NCI-H748 (cell line): ENCODE measurements around the gene PTGFR.

Source experiments
- DNase-seq: peaks from one replicate; lab custom pipeline; 2025; ENCODE audit not compliant: unreplicated experiment; lab: John Stamatoyannopoulos, UW

Gene PTGFR, protein sequence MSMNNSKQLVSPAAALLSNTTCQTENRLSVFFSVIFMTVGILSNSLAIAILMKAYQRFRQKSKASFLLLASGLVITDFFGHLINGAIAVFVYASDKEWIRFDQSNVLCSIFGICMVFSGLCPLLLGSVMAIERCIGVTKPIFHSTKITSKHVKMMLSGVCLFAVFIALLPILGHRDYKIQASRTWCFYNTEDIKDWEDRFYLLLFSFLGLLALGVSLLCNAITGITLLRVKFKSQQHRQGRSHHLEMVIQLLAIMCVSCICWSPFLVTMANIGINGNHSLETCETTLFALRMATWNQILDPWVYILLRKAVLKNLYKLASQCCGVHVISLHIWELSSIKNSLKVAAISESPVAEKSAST

DNA sequence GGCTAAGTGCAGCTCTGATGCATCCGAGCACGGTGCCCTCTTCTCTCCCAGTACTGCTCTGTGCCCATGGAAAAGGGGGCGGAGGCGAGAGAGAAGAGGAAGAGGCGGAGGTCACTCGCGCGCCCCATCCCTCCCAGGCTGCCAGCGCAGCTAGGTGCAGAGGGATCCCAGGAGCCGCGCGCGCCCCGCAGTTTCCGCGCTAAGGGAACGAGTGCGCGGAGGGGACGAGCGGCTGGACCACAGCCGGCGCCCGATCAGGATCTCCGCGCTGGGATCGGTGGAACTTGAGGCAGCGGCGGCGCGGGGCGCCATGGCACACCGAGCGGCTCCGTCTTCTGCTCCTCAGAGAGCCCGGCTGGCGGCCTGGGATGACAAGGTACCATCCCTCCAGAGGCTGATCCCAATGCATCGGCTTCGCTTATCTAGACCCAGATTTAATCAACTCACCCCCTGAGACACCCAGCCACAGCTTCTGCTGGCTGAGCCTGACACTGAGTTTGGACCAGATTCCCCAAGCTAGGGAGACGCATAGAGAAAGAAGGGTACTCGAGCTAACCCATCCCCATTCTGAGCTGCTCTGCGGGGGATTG is at the start of gene PTGFR:
Gene PTGFR, plus strand, starts transcription at position 114 of the 590 bp plus-strand sequence. CDS start 1,770 bp downstream, outside the sequence.
- DNase-seq = peak; percentile 64

DNA sequence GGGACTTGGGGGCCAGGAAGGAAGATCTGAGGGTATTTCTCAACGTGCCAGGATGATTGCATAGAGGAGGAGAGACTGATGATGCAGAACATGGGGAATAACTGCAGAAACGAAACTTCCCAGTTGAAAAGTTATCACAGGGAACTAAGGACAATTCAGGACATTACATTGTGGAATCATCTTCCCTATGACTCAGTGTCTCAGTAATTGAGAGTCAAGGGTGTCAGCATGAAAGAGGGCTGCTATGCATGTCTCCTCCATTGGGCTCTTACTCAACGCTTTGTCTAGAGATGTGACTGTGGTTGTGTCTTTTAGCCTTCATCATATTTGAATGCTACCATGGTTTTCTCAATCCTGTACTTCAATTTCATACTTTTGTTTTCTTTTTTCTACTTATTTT is 48.9 kb upstream of the PTGFR start:
- DNase-seq = no peak

DNA sequence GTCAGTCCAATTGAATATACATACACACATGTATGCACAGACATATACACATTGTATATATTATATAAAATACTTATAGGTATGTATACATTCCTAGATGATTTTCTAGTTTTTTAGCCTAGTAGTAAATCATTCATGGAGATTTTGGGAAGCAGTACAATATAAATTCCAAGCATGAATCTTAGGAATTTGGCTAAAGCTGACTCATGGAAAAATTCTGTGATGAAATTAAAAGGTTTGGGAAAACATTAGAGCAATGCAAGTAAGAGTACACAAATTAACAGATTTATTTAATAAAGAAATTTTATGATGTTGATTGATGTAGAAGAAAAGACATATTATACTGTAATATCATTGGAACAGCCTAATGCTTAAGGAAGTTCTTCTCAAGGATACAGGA is 43.7 kb upstream of the PTGFR start:
- DNase-seq = no peak

DNA sequence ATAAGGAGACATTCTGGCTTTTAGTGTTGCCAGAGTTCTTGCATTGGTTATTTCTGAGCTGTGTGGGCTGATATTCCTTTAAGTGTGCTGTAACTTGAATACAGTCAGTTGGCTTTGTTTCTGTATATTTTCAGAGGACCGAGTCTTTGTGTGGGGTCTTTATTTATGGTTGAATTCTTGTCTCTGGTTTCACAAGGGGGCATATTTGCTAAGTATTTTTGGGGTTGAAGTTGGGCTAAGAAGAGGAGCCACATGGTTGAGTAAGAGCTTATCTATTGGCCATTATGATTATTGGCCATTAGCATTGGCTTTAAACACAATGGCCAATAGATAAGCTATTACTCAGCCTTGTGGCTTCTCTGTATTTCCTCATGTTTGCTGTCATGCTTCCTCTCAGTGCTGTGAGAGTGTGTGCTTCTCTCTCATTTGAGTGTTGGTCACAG is 26.3 kb upstream of the PTGFR start:
- no peak for DNase-seq

DNA sequence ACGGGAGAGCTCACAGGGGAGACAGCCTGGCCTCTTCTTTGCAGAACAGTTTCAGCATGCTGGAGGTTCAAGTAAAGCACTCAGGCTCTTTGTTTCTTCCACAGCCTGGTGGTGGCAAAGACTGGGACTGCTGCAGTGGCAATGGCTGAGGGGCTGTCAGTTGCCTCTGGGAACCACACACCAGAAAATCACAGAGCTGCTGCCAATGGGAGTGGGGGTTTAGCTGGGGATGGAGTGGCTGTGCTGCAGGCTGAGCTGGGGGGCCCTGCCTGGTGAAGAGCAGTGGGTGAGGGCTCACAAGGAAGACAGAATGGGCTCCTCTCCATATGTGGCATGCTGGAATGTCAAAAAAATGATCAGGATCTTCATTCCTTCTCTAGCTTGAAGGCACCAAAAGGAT is 25.6 kb upstream of the PTGFR start:
- no peak for DNase-seq

DNA sequence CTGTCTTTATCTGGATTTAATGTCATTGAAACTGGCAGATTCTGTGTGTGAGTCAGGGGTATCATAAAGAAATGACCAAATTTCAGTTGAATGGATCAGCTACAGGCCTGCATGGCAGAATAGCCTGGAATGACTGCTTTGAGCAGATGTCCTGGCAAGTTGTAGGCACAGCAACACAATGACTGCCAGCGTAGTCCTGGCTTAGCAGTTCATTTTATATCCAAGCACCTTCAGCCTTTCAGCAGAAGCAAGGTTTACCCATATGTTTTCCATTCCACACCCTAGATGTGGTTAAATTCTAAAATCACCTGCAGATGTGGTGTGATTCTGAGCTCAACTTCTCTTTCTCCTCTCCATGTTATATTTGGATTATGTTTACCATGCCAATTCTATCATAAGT is 22.3 kb upstream of the PTGFR start:
- DNase-seq = no peak

DNA sequence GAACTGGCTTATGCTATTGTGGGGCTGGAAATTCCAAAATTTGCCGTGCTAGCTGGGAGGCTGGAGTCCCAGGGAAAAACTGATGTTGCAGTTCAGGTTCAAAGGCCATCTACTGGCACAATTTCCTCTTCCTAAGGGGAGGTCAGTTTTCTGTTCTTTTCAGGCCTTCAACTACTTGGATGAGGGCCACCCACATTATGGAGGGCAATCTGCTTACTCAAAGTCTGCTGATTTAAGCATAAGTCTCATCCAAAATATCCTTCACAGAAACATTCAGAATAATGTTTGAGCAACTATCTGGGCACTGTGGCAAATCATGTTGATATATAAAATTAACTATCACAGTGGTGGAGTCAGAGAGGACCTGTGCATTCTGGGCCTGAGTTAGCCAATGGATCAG is 21.2 kb upstream of the PTGFR start:
- DNase-seq = no peak

DNA sequence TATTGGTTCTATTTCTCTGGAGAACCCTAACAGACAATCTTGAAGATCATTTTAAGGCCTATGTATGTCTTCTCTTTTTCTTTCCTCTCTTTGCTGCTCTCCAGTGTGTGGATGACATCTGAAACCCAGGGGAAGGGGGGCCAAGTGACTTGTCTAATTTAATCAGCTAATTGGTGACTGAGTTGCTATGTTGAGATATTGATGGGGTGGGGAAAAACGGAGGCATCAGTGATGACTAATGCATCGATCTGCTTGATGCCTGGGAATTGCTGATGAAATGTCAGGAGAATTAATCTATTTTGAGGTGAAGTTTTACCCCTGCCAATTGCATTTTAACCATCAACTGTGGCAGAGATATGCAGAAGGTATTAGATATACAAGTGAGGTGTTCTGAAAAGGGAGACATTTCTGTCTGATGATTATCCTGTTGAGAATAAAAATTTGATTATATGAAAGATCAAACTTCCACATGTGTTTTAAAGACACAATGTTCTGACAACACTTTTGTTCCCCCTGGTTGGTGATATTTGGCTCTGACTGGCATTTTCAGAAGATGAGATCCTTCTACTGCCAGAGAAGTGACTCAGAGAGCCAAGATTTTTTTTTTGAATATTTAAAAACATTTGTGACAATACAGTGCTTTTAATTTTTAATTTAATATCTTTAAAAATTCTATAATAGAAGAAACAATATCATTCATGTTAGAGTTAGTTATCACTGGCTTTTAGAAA is 18.7 kb upstream of the PTGFR start:
- DNase-seq = no peak

DNA sequence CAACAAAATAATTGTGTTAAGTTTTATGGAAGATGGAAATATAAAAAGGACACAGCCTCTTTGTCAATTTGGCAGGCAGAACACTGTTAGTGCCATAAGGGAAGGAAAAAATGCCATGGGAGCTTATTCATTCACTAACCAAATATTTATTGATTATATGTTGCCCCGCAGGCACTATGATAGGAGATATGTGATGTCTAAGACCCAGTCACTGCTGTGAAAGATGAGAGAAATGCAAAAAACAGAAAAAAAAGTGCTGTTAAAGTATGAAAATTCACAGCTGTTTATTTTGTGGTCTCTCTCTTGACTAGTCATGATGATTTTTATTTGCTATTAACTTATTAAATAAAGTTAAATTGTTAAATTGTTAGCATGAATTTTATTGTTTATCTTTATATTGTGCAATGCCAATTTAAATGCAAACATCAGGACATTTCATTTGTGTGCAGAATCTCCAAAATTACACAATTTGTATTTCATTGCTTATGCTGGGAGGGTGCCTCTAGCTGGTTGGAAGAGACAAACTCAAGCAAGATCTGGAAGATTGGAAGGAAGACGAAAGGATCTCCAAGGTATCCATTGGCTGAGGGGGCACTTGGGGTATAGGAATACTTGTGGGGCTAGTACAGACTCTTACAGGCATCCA is 17.8 kb upstream of the PTGFR start:
- DNase-seq = no peak

DNA sequence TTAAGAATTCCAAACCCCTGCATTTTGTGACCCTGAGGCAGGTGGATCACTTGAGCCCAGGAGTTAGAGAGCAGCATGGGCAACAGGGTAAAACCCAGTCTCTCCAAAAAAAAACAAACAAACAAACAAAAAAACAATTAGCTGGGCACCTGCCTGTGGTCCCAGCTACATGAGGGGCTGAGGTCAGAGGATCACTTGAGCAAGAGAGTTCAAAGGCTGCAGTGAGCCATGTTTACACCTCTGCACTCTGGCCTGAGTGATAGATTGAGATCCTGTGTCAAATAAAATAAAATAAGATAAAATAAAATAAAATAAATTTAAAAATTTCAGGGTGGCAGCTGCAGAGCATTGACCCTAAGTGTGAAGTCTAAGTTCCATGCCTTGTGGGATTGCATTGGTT is 16.7 kb upstream of the PTGFR start:
- no peak for DNase-seq

DNA sequence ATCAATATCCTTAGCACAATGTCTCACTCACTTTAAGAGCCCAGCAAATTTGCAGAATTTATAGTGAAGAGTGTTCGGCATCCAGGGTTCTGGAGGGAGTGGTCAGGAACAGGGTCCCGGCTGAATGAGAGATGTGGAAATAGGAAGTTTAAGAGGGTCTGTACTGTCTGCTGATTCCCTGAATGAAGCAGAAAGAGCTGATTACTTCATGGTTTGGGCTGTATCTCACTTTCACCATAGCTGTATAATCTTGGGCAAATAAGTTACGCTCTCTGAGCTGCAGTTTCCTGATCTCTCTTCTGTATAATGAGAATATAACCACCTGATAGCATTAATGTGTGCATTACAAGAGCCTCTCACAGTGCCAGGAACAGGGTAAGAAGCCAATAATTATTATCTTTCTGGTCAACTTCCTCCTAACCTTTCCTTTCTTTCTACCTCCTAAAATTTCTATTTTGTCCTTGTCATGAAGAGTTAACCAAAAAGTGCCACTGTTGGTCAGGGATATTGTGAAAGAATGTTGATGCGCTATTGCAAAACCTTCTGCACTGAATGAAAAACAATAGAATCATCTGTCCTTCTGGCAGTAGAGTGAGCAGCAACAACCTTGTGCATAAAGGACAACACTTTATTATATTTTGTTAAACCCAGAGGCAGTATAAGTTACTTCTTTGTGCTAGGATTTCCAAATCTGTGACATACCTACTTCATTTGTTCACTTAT is 14.7 kb upstream of the PTGFR start:
- no peak for DNase-seq

DNA sequence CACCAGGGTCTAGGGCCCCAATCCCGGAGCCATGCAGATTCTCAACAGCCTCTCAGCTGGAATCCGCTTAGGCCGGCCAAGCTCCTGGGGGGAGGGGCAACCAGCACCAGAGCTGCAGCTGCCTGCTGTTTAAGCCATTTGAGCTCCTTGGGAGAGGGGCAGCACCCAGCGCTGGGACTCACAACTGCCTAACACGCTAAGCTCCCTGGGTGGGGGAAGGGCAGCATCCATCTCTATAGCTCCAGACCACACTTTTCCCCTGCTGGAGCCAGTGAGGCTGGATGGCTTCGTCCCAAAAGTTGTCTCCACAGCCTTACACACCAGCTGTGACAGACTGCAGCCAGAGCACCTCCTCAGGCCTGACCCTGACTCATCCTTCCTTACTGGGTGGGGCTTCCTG is 6.9 kb upstream of the PTGFR start:
- DNase-seq = no peak

DNA sequence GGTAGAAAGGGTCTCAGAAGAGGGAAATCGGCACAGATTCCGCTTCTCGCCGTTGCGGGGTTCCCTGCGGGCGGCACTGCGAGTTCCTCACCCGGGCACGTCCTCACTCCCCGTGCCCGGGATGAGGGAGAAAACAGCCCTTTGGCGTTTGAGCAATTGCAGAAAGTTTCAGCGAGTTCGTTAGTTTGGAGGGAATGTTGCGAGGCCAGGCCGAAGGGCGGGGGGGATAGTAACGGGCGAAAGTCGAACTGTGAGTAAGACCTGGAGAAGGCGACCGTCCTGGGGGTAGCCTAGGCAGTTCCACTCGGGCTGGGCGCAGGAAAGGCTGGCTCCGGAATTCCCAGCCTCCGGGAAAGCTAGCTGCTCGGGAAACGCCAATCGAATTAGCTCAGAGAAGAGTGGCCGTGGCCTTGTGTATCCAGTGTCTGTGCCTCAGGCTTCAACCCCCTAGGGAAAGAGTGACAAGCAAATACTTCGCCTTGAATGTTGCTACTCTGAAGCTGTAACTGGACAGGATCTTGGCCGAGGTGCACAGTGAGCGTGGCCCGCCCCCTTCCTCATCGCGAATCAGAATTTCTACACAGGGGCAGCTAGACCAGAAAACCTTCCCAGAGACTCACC is 787 bp downstream of the PTGFR start:
- DNase-seq = peak; percentile 24

DNA sequence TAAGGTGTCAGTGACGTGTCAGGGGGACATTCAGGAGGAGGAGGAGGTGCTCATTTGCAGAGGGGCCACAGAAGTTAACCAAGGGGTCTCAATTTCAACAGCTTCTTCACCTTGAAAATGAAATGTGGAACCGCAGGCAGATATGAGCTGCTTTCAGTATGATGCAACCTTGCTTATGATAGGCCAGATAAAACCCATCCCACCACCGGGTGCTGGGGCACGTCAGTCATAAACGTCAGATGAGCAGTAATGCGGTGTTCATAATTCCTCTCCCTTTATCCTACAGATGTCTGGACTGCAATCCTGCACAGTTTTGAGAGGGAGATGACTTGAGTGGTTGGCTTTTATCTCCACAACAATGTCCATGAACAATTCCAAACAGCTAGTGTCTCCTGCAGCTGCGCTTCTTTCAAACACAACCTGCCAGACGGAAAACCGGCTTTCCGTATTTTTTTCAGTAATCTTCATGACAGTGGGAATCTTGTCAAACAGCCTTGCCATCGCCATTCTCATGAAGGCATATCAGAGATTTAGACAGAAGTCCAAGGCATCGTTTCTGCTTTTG is 1.7 kb downstream of the PTGFR start:
- DNase-seq = no peak

DNA sequence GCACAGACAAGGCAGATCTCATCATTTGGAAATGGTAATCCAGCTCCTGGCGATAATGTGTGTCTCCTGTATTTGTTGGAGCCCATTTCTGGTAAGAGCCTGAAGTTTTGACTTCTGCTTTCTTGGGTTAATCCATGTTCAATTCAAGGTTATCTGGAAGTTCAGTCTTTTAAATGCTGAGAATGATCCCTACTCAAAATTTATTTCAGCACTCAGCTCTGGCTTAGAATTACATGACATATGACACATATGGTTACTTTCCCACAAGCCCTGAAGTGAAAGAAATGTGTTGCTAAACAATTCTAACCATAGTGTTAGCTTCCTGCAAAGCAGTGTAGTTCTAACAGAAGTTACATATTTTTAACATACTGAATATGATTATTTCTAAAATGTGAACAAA is 2.7 kb downstream of the PTGFR start:
- DNase-seq = no peak

DNA sequence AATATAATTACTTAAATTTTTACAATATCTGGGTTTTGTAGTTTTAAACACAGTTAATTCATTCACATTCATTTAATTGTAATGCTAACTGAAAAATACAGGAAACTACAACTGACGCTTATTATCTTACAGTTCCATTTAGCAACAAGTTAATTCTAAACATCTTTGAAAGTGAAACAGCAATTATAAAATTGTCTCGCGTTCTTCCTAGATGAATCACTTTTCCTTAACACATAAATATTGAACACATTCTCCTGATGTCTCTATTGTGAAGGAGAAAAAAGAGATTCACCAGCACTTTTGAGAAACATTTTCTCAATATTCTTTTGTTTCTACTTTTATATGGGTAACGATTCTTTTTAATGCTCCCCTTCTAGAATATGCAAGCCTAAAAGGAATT is 6.4 kb downstream of the PTGFR start:
- DNase-seq = no peak

DNA sequence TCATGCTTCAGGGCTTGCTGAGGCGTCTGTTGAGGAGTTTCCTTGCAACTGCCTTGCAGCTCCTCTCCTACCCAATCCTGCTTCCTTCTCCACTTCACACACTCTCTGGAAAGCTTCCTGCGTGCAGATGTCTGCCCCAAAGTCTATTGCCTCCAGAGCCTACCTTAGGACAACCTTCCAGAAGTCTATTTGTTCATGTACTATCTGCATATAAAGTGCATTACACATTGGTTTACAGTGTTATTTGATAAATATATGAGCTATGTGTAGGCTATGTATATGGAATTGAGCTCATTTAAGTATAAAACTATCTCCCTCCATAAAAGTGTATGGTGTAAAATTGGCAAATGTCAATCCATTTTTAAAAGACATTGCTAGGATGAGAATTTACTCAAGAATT is 9.8 kb downstream of the PTGFR start:
- no peak for DNase-seq

DNA sequence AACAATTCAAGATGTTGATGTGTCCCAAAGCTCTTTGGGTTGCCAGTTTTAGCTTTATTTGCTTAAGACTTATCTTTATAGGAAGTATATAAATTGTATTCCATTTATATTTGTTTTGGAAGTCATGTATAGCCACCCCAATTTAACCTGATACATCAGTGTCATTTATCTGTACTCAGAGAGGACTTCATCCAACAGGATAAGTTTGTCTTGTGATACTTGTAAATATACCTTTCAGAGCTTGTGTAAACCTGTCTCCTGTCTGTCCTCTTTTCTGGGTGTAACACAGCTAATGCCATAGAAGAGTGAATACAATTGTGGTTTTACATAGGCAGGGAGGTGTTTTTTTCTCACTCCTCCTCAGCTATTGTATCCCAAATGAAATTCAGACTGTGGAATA is 10.4 kb downstream of the PTGFR start:
- no peak for DNase-seq

DNA sequence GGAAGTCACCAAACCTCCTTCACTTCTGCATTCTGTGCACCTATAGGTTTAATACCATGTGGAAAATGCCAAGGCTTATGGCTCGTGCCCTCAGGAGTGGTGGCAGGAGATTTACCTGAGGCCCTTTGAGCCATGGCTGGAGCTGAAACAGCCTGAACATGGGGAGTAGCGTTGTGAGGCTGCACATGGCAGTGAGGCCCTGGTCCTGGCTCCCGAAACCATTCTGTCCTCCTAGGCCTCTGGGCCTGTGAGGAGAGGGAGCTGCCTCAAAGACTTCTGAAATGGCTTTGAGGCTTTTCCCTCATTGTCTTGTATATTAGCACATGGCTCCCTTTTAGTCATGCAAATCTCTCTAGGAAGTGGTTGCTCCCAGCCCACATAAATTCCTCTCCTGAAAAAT is 20.6 kb downstream of the PTGFR start:
- no peak for DNase-seq

DNA sequence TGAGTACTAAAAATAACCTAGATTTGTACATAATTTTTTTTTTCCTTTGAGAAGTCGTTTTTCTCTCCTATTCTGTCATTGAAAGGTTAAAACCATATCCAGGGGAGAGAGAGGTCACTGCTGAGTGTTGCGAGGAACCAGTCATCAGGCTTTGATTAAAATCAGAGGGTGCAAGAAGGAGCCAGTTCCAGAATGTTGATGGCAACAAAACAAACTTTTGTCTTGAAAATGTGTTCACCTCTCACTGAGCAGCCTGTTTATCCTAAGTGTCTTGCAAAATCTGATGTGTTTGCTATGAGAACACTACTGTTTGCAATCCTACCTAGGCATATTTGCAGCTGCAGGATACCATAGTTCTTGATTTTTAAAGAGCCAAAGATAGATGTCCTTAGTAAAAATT is 25.9 kb downstream of the PTGFR start:
- DNase-seq = no peak
